Endothelial cell of umbilical vein (primary cell): Measurements from ENCODE around the gene RIOX2. TPM values are rescaled to one million over a fixed set of nuclear protein-coding genes. Genes with fewer than 3 reads are reported as not detected.

Source experiments
- BruUV-seq: library from RNA; stranded (reverse); fragments of 400-500 nt; replicated peaks from 2 replicates; lab custom pipeline; 2021; lab: Mats Ljungman, UMichigan
- CTCF ChIA-PET: fragments of 300-600, 350-600 bp; sonication (Branson Sonifier 250); formaldehyde crosslinking; loops from one replicate; lab custom pipeline; 2021; ENCODE audit warnings: antibody characterized with exemption, inconsistent platforms; lab: Charles Lee
- POLR2A ChIA-PET: fragments of 300-600, 350-600 bp; sonication (Branson Sonifier 250); formaldehyde crosslinking; loops from one replicate; lab custom pipeline; 2021; ENCODE audit warnings: antibody characterized with exemption, inconsistent platforms; lab: Charles Lee
- DNase-seq: peaks from one replicate; pipeline ENCODE4 v3.0.0-alpha.2; 2011; ENCODE audit warnings: low read depth, low spot score
- FAIRE-seq: peaks from 2 replicates; lab custom pipeline; 2011; peaks lifted over from hg19 to GRCh38; lab: Jason Lieb, UNC
- H2AFZ ChIP-seq: 2 replicates; pipeline ENCODE4 v1.6.0; 2012; ENCODE audit warnings: low read depth, low read length, control low read depth, inconsistent platforms
- H3K27ac ChIP-seq: 2 replicates; pipeline ENCODE4 v1.5.1; 2011; ENCODE audit warnings: low read depth, mild to moderate bottlenecking, control low read depth, low read length, moderate library complexity; ENCODE audit not compliant: insufficient read depth
- H3K27me3 ChIP-seq, 2 experiments: 2 replicates each; pipeline versions ENCODE4 v1.6.0 to v1.6.1; 2011; ENCODE audit warnings: low read length in 2 of 2, mixed read lengths in 1 of 2; ENCODE audit not compliant: control insufficient read depth in 2 of 2, insufficient read depth in 2 of 2
- H3K36me3 ChIP-seq, 2 experiments: 2 replicates in 1 of 2; 3 replicates in 1 of 2; pipeline ENCODE4 v1.5.1; 2011; ENCODE audit warnings: low read length in 2 of 2, mild to moderate bottlenecking in 1 of 2, moderate library complexity in 1 of 2; ENCODE audit not compliant: control insufficient read depth in 2 of 2, insufficient read depth in 2 of 2; ENCODE audit errors: extremely low read depth in 1 of 2
- H3K4me1 ChIP-seq: 3 replicates; pipeline ENCODE4 v1.5.1; 2011; ENCODE audit warnings: mild to moderate bottlenecking, low read length; ENCODE audit not compliant: control insufficient read depth, insufficient read depth; ENCODE audit errors: extremely low read depth
- H3K4me2 ChIP-seq: 2 replicates; pipeline ENCODE4 v1.6.1; 2011; ENCODE audit warnings: low read length, control low read depth, mixed read lengths; ENCODE audit not compliant: insufficient read depth
- H3K4me3 ChIP-seq, 3 experiments: fragments of 200-600 bp in 1 of 3; sonication (generic), shearing (Covaris generic) in 1 of 3; replicated peaks in 1 of 3; 2 replicates each; pipeline ENCODE4 v1.5.1; 2011 to 2016; ENCODE audit warnings: control low read depth in 3 of 3, low read length in 3 of 3, mild to moderate bottlenecking in 2 of 3, inconsistent platforms in 1 of 3, low read depth in 1 of 3, moderate library complexity in 1 of 3; ENCODE audit not compliant: insufficient read depth in 1 of 3
- H3K79me2 ChIP-seq: 2 replicates; pipeline ENCODE4 v1.6.0; 2012; ENCODE audit warnings: low read length, inconsistent platforms; ENCODE audit not compliant: control insufficient read depth, insufficient read depth
- H3K9ac ChIP-seq: replicated peaks from 2 replicates; pipeline ENCODE3; 2011; ENCODE audit warnings: low read length, control low read depth; ENCODE audit not compliant: insufficient read depth; ENCODE audit errors: extremely low read depth
- H3K9me1 ChIP-seq: replicated peaks from 3 replicates; pipeline ENCODE4 v1.6.0; 2011; ENCODE audit warnings: mild to moderate bottlenecking, low read length; ENCODE audit not compliant: control insufficient read depth, insufficient read depth; ENCODE audit errors: extremely low read depth
- H3K9me3 ChIP-seq: replicated peaks from 2 replicates; pipeline ENCODE4 v1.5.1; 2012; ENCODE audit warnings: low read length, inconsistent platforms; ENCODE audit not compliant: control insufficient read depth, insufficient read depth
- H4K20me1 ChIP-seq: replicated peaks from 2 replicates; pipeline ENCODE3; 2011; ENCODE audit warnings: mild to moderate bottlenecking, low read length; ENCODE audit not compliant: control insufficient read depth, insufficient read depth; ENCODE audit errors: extremely low read depth
- EZH2 ChIP-seq: IDR thresholded peaks from 2 replicates; pipeline ENCODE4 v1.6.1; 2012; ENCODE audit warnings: borderline replicate concordance, low read depth, mild to moderate bottlenecking, moderate library complexity, low read length, inconsistent platforms; ENCODE audit not compliant: severe bottlenecking
- FOS ChIP-seq: IDR thresholded peaks from 2 replicates; pipeline ENCODE4 v1.6.1; 2011; ENCODE audit warnings: mild to moderate bottlenecking, low read length, moderate library complexity, borderline replicate concordance; ENCODE audit not compliant: insufficient read depth
- GATA2 ChIP-seq: IDR thresholded peaks from 2 replicates; pipeline ENCODE4 v1.7.0; 2011; ENCODE audit warnings: low read depth, mild to moderate bottlenecking, moderate library complexity, mixed read lengths, low read length; ENCODE audit not compliant: insufficient read length, insufficient read depth
- JUN ChIP-seq: IDR thresholded peaks from 2 replicates; pipeline ENCODE4 v1.6.1; 2011; ENCODE audit warnings: borderline replicate concordance, low read depth; ENCODE audit not compliant: insufficient read length, insufficient read depth
- MYC ChIP-seq: IDR thresholded peaks from one replicate; pipeline ENCODE4 v1.6.1; 2011; ENCODE audit warnings: mild to moderate bottlenecking, low read depth, low read length
- POLR2A ChIP-seq: IDR thresholded peaks from 2 replicates; pipeline ENCODE4 v1.6.1; 2012; ENCODE audit warnings: low read depth, mild to moderate bottlenecking, control low read depth, low read length
- POLR2AphosphoS5 ChIP-seq: IDR thresholded peaks from 2 replicates; pipeline ENCODE4 v1.6.1; 2012; ENCODE audit warnings: low read depth, mild to moderate bottlenecking, control low read depth, low read length, moderate library complexity; ENCODE audit not compliant: insufficient read depth
- dilution Hi-C: fragments of 300-500 bp; cut with MboI; formaldehyde crosslinking; loops from one replicate; pipeline ENCODE4 v1.15.0; 2019; ENCODE audit warnings: low sequenced_read_pairs; ENCODE audit not compliant: extremely low pct_ligation_motif_present
- intact Hi-C: fragments of 100-400 bp; cut with micrococcal nuclease; formaldehyde crosslinking; loops from one replicate; pipeline ENCODE4 v1.10.0; 2022
- polyA plus RNA-seq, 4 experiments: library from polyadenylated mRNA; depleted of rRNA in 3 of 4; stranded (reverse) in 3 of 4; unstranded in 1 of 4; fragments of >200 nt; gene quantifications; 2 replicates each; pipeline versions ENCODE4 v1.2.1 to v1.2.3, GENCODE V29; 2011 to 2012; ENCODE audit warnings: missing spikeins in 1 of 4
- total RNA-seq: library from RNA; stranded (reverse); gene quantifications from 2 replicates; pipeline ENCODE4 v1.2.3, GENCODE V29; 2021
- TF ChIP-seq, protein P1 (sequence below): IDR thresholded peaks from 2 replicates; pipeline ENCODE4 v1.6.1; 2011; ENCODE audit not compliant: insufficient read depth, insufficient read length
- TF ChIP-seq, protein P2 (sequence below), 2 donors: IDR thresholded peaks; 1 replicate in 1 of 2; 2 replicates in 1 of 2; pipeline ENCODE4 v1.5.1; 2011; ENCODE audit warnings: low read length in 2 of 2, mild to moderate bottlenecking in 2 of 2, moderate library complexity in 2 of 2, control low read depth in 1 of 2, inconsistent platforms in 1 of 2, low read depth in 1 of 2; ENCODE audit not compliant: insufficient read depth in 1 of 2; ENCODE audit errors: extremely low read depth in 1 of 2

The RIOX2 gene
- total and polyA plus RNA-seq, 2 donors (not counting 3 experiments of a cell fraction or from before 2014, with no cell fraction given): 14.5 to 30.5 TPM

DNA sequence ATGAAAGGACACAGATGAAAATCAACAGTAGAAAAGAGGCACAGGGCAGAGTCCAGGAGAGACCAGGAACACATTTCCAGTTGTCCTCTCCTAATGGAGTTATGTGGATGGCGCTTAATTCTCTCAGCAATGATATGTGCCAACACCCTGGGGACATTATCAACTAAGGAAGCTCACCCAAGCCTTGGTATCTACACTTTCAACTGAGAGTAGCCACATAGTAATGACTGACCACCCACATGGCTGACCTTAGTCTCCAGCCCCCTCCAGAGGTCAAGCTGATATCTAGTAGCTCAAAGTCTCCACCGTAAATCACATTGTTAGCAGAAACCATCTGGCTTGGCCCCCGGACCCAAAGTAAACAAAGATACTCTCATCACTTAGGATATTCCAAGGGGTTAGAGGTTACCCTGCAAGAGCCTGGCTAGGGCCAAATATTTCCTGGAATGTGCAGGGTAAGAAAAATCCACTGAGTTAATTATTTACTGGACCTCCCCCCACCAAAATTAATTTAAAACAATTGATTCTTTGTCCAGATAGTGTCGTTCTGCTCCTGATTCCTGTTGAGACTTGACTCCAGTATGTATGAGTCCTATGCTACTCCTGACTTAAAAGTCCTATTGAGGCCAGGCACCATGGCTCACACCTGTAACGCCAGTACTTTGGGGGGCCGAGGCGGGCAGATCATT lies 38.1 kb upstream of the RIOX2 start:
- BruUV-seq: no TSS peak
- CTCF ChIA-PET: interaction anchor here (1.5 to 9.7 kb wide), 4 partner anchors 12 to 29 kb away, joined by 3 to 104 read pairs (median 4); no protein-coding TSS in a partner anchor
- no peak for FAIRE-seq

More for the DNA sequence above, 38.1 kb upstream of the RIOX2 start:
- H3K4me1 ChIP-seq: no peaks in the 10 kb centered on the region
- dilution Hi-C loops: no loop called here
- H3K27me3 ChIP-seq: peaks cover 3 to 4% of the 10 kb centered on the region in 2 experiments
- no peak overlapping the region for H3K4me3 ChIP-seq
- no peak for DNase-seq
- POLR2A ChIA-PET: no interaction called here
- H3K9ac ChIP-seq: no peak overlapping the region
- H3K27ac ChIP-seq: no peak overlapping the region
- no peaks in the 10 kb centered on the region for H4K20me1 ChIP-seq
- no peaks in the 10 kb centered on the region for H3K9me3 ChIP-seq
- TF ChIP-seq POLR2A: no peak
- no peak for TF ChIP-seq EZH2
- TF ChIP-seq JUN: no peak
- TF ChIP-seq, protein P1, sequence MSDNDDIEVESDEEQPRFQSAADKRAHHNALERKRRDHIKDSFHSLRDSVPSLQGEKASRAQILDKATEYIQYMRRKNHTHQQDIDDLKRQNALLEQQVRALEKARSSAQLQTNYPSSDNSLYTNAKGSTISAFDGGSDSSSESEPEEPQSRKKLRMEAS: no peak
- no peak for TF ChIP-seq POLR2AphosphoS5
- TF ChIP-seq, protein P2, sequence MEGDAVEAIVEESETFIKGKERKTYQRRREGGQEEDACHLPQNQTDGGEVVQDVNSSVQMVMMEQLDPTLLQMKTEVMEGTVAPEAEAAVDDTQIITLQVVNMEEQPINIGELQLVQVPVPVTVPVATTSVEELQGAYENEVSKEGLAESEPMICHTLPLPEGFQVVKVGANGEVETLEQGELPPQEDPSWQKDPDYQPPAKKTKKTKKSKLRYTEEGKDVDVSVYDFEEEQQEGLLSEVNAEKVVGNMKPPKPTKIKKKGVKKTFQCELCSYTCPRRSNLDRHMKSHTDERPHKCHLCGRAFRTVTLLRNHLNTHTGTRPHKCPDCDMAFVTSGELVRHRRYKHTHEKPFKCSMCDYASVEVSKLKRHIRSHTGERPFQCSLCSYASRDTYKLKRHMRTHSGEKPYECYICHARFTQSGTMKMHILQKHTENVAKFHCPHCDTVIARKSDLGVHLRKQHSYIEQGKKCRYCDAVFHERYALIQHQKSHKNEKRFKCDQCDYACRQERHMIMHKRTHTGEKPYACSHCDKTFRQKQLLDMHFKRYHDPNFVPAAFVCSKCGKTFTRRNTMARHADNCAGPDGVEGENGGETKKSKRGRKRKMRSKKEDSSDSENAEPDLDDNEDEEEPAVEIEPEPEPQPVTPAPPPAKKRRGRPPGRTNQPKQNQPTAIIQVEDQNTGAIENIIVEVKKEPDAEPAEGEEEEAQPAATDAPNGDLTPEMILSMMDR (IDR thresholded peaks at IDR 0.05; ENCODE audit: extremely low read depth in 1 of 2, insufficient read depth in 1 of 2, low read depth in 1 of 2, low read length in 2 of 2): no peak
- no peak for TF ChIP-seq FOS
- TF ChIP-seq MYC: no peak
- no peak for TF ChIP-seq GATA2
- H3K9me1 ChIP-seq: no peaks in the 10 kb centered on the region
- H3K4me2 ChIP-seq: no peak overlapping the region
- no peaks in the 10 kb centered on the region for H3K36me3 ChIP-seq
- H2AFZ ChIP-seq: no peak overlapping the region
- intact Hi-C loops: no loop called here
- no peaks in the 10 kb centered on the region for H3K79me2 ChIP-seq
